NCI-H128 (cell line): ENCODE data around the gene RNF41.

Source experiments
- DNase-seq: peaks from one replicate; lab custom pipeline; 2025; ENCODE audit not compliant: unreplicated experiment; lab: John Stamatoyannopoulos, UW

RNF41 gene

DNA sequence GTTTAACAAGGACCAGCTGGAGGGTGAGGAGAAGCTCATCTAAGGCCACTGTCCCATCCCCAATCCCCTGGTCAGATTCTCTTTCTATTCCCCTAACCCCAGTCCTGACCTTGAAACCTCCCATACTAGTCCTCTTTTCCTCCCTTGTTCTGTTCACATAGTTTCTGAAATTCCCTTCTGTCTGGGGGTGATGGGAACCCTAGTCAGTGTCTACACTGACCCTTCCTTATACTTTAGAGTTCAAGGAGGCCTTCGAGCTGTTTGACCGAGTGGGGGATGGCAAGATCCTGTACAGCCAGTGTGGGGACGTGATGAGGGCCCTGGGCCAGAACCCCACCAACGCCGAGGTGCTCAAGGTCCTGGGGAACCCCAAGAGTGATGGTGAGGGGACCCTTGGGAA, 66.9 kb downstream of the RNF41 start:
- no peak for DNase-seq

DNA sequence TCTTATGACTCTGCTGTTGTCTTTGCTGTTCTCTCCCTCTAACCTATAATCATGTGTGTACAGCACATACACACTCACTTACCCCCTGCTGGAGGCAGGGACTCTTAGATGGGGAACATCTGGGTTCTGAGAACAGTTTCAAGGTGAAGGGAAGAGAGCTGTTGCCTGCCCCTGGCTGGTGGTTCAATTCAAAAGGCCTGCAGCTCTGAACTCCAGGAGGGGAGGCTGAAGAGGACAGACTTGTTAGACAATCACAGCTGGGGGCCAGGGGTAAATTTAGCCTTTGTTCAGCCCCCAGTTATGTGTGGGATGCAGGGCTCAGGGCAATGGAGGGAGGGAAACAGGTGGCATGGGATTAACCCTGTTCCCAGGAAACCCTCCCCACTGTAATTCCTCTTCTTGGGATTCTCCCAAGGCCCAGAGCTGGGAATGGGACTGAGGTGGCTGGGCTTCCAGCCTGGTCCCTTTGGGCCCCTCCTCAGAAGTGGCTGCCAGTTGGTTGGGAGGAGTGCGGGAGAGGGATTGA, 67.4 kb downstream of the RNF41 start:
- DNase-seq: no peak

DNA sequence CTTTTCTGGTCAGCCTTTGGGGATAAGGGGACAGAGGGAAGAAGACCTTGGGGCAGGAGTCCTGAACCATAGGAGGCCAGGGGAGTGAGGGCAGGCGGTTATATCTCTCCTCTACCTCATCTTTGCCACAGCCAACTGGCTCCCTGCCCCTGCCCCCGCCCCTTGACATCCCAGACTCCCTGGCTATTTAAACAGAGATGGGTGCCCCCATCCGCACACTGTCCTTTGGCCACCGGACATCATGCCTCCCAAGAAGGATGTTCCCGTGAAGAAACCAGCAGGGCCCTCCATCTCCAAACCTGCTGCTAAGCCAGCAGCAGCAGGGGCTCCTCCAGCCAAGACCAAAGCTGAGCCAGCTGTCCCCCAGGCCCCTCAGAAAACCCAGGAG, 68.0 kb downstream of the RNF41 start:
- DNase-seq: no peak

DNA sequence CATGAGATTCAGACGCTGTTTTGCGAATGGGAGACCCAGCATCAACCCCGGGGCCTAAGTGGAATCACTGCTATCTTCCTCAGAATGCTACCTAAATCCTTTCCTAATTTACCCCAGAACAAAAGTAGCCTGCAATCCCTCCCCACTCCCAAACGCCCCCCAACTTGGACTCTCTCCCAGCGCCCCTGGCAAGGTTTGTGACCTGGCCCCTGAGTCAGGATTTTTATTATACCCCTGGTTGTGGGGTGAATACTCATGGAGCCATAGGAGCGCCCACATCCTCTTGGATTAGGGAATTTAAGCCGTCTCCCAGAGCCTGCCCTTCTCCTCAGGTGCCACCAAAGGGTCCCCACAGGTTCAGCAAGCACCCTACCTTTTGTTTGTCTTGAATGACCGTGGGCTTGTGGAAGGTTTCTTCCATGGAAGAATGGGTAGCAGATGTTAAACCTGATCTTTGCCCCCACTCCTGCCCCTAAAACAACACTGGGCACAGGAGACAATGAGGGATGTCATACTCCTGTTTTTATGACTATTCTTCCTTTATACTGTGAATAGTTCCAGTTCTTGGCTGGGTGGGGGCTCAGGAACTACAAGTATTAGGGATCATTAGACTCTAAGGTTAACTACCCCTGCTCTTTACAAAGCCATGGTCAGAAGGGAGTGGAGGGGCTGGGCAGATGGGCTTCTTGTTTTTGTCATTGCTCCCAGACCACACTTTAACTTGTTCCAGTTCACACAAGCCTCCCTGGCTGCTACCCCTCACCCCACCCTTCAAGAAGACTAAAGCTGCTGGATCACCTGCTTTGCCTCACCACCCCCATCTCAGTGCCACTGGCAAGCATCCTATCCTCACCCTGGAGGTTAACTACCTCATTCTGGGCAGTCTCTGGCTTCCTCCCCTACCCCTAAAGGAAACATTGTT, 68.7 kb downstream of the RNF41 start:
- no peak for DNase-seq
